B cell (primary cell): ENCODE data around the gene EIF3M. TPM values are rescaled to one million over a fixed set of nuclear protein-coding genes. Genes with fewer than 3 reads are reported as not detected.

Source experiments
- ATAC-seq: fragments of 200-7000 bp; cut with Tn5 transposase; one replicate; pipeline ENCODE4 v1.10.0; 2021; ENCODE audit warnings: low read depth, mild to moderate bottlenecking, moderate number of reproducible peaks, moderate library complexity
- CTCF ChIA-PET: fragments of 350-600 bp; sonication (Branson Sonifier 250); formaldehyde crosslinking; loops from one replicate; lab custom pipeline; 2021; ENCODE audit warnings: antibody characterized with exemption, inconsistent platforms; lab: Charles Lee
- POLR2A ChIA-PET: fragments of 350-600 bp; sonication (Branson Sonifier 250); formaldehyde crosslinking; loops from one replicate; lab custom pipeline; 2021; ENCODE audit warnings: antibody characterized with exemption; lab: Charles Lee
- DNase-seq: peaks from one replicate; pipeline ENCODE4 v3.0.0; 2013
- H2AFZ ChIP-seq: 2 replicates; pipeline ENCODE4 v1.6.1; 2012; ENCODE audit warnings: mild to moderate bottlenecking, low read depth, low read length; ENCODE audit not compliant: insufficient read depth, poor library complexity, severe bottlenecking
- H3K27ac ChIP-seq, 2 donors: 1 replicate in 1 of 2; 2 replicates in 1 of 2; pipeline ENCODE4 v1.5.1; 2012 to 2013; ENCODE audit warnings: low read length in 2 of 2, mild to moderate bottlenecking in 2 of 2, moderate library complexity in 1 of 2
- H3K27me3 ChIP-seq, 4 experiments: fragments of 200-600 bp in 1 of 4; sonication (generic) in 1 of 4; replicated peaks in 1 of 4; 1 replicate in 2 of 4; 2 replicates in 2 of 4; pipeline versions ENCODE4 v1.6.1 to v1.7.0; 2013 to 2016; ENCODE audit warnings: low read length in 3 of 4, mild to moderate bottlenecking in 2 of 4, mixed read lengths in 1 of 4, moderate library complexity in 1 of 4; ENCODE audit not compliant: insufficient read depth in 4 of 4, control insufficient read depth in 3 of 4; ENCODE audit errors: control extremely low read depth in 1 of 4
- H3K36me3 ChIP-seq, 2 experiments: replicated peaks in 1 of 2; 1 replicate in 1 of 2; 2 replicates in 1 of 2; pipeline versions ENCODE4 v1.6.1 to v1.7.1; 2013; ENCODE audit warnings: low read length in 1 of 2; ENCODE audit not compliant: insufficient read depth in 2 of 2, control insufficient read depth in 1 of 2; ENCODE audit errors: control extremely low read depth in 1 of 2, extremely low read depth in 1 of 2
- H3K4me1 ChIP-seq, 2 donors: fragments of 200-600 bp in 1 of 2; sonication (generic) in 1 of 2; 1 replicate in 1 of 2; 2 replicates in 1 of 2; pipeline versions ENCODE4 v1.5.1 to v1.6.1; 2013 to 2017; ENCODE audit warnings: low read length in 2 of 2; ENCODE audit not compliant: control insufficient read depth in 2 of 2, insufficient read depth in 2 of 2
- H3K4me2 ChIP-seq: replicated peaks from 2 replicates; pipeline ENCODE3; 2012; ENCODE audit warnings: mild to moderate bottlenecking, low read depth, low read length; ENCODE audit not compliant: poor library complexity, severe bottlenecking
- H3K4me3 ChIP-seq, 5 experiments: fragments of 200-600 bp in 1 of 5; sonication (generic) in 1 of 5; 1 replicate in 3 of 5; 2 replicates in 2 of 5; pipeline versions ENCODE4 v1.5.1 to v1.7.0; 2011 to 2016; ENCODE audit warnings: low read length in 4 of 5, mild to moderate bottlenecking in 4 of 5, low read depth in 2 of 5, control low read depth in 1 of 5, moderate library complexity in 1 of 5; ENCODE audit not compliant: insufficient read depth in 1 of 5; ENCODE audit errors: control extremely low read depth in 1 of 5, extremely low read depth in 1 of 5
- H3K79me2 ChIP-seq: fragments of 200-600 bp; sonication (generic); one replicate; pipeline ENCODE4 v1.6.0; 2016; ENCODE audit warnings: low read length; ENCODE audit not compliant: control insufficient read depth, insufficient read depth
- H3K9ac ChIP-seq: fragments of 200-600 bp; sonication (generic); 2 replicates; pipeline ENCODE4 v1.6.1; 2017; ENCODE audit warnings: mild to moderate bottlenecking, low read length, moderate library complexity
- H3K9me3 ChIP-seq, 3 donors: one replicate each; pipeline versions ENCODE4 v1.6.1 to v1.7.1; 2013; ENCODE audit warnings: low read length in 2 of 3; ENCODE audit not compliant: control insufficient read depth in 2 of 3, insufficient read depth in 1 of 3; ENCODE audit errors: control extremely low read depth in 1 of 3
- H4K20me1 ChIP-seq: 2 replicates; pipeline ENCODE4 v1.6.0; 2012; ENCODE audit warnings: mild to moderate bottlenecking, low read length; ENCODE audit not compliant: insufficient read depth, control insufficient read depth, poor library complexity, severe bottlenecking
- H3K27ac Mint-ChIP-seq: one replicate; pipeline ENCODE4 v1.8.0; 2021; ENCODE audit warnings: mixed read lengths
- H3K27me3 Mint-ChIP-seq: one replicate; pipeline ENCODE4 v1.8.0; 2021; ENCODE audit warnings: mixed read lengths
- H3K4me1 Mint-ChIP-seq: one replicate; pipeline ENCODE4 v1.8.0; 2021; ENCODE audit warnings: mixed read lengths
- H3K4me3 Mint-ChIP-seq: one replicate; pipeline ENCODE4 v1.8.0; 2021; ENCODE audit warnings: mixed read lengths
- H3K9me3 Mint-ChIP-seq: one replicate; pipeline ENCODE4 v1.8.0; 2022; ENCODE audit warnings: mixed read lengths; ENCODE audit not compliant: insufficient read depth
- CTCF ChIP-seq: fragments of 200-600 bp; IDR thresholded peaks from one replicate; pipeline ENCODE4 v1.8.0; 2022; ENCODE audit warnings: antibody characterized with exemption, mild to moderate bottlenecking
- EZH2 ChIP-seq: IDR thresholded peaks from 2 replicates; pipeline ENCODE4 v1.6.1; 2012; ENCODE audit warnings: borderline replicate concordance, low read depth, mild to moderate bottlenecking, moderate library complexity, low read length; ENCODE audit not compliant: insufficient read depth, poor library complexity, severe bottlenecking
- WGBS: methylation state at CpG from one replicate; pipeline ENCODE4 v1.1.5; 2013; ENCODE audit warnings: missing lambda C conversion rate; ENCODE audit not compliant: insufficient coverage; 5-methylcytosine and 5-hydroxymethylcytosine counted together
- intact Hi-C: fragments of 100-400 bp; cut with micrococcal nuclease; formaldehyde crosslinking; loops from one replicate; pipeline ENCODE4 v1.10.0; 2022
- polyA plus RNA-seq: library from polyadenylated mRNA; depleted of rRNA; stranded (reverse); fragments of >200 nt; gene quantifications from 2 replicates; pipeline ENCODE4 v1.2.3, GENCODE V29; 2012
- total RNA-seq, 2 donors: library from RNA; stranded (reverse); fragments of 120-200 nt in 1 of 2; gene quantifications; 1 replicate in 1 of 2; 2 replicates in 1 of 2; pipeline versions ENCODE4 v1.2.3 to v1.2.4, GENCODE V29; 2013 to 2022

The EIF3M gene
- total and polyA plus RNA-seq, 2 donors (not counting 1 experiment from before 2014, with no cell fraction given): 147 to 174 TPM

GRCh38 chr11:32630844-32631243 lies 47.2 kb downstream of the EIF3M start:
- H2AFZ ChIP-seq: no peak overlapping the region
- POLR2A ChIA-PET: no interaction called here
- no peaks in the 10 kb centered on the region for H3K4me1 Mint-ChIP-seq
- DNase-seq (no peak), ATAC-seq (no peak)
- H3K27me3 Mint-ChIP-seq: peaks cover 4% of the 10 kb centered on the region
- H3K4me3 Mint-ChIP-seq: no peak overlapping the region
- no peaks in the 10 kb centered on the region for H3K27me3 ChIP-seq
- H3K4me3 ChIP-seq: no peak overlapping the region
- H4K20me1 ChIP-seq: no peaks in the 10 kb centered on the region
- H3K9me3 Mint-ChIP-seq: no peaks in the 10 kb centered on the region
- no peak overlapping the region for H3K4me2 ChIP-seq
- no peaks in the 10 kb centered on the region for H3K4me1 ChIP-seq
- no peak overlapping the region for H3K27ac Mint-ChIP-seq
- CTCF ChIA-PET: no interaction called here
- H3K36me3 ChIP-seq: no peaks in the 10 kb centered on the region
- H3K27ac ChIP-seq: no peak overlapping the region
- intact Hi-C loops: no loop called here
- H3K9me3 ChIP-seq: peaks cover 0 to 2% (median 0%) of the 10 kb centered on the region in 3 donors
- H3K79me2 ChIP-seq: no peaks in the 10 kb centered on the region
- no peak overlapping the region for H3K9ac ChIP-seq
- TF ChIP-seq EZH2 (no peak), CTCF (no peak)

GRCh38 chr11:32635819-32636218 lies 52.2 kb downstream of the EIF3M start:
- intact Hi-C loops: no loop called here
- Mint-ChIP-seq H3K27ac (no peak overlapping the region), H3K9me3 (no peaks in the 10 kb centered on the region), H3K4me1 (no peaks in the 10 kb centered on the region), H3K27me3 (peaks cover 15% of the 10 kb centered on the region), H3K4me3 (no peak overlapping the region)
- Histone ChIP-seq H3K9ac (no peak overlapping the region), H3K4me3 (no peak overlapping the region), H3K27me3 (no peaks in the 10 kb centered on the region), H3K9me3 (no peaks in the 10 kb centered on the region), H2AFZ (no peak overlapping the region), H3K4me2 (no peak overlapping the region), H4K20me1 (no peaks in the 10 kb centered on the region), H3K79me2 (no peaks in the 10 kb centered on the region), H3K27ac (no peak overlapping the region), H3K36me3 (no peaks in the 10 kb centered on the region), H3K4me1 (no peaks in the 10 kb centered on the region)
- DNase-seq: no peak
- TF ChIP-seq EZH2: no peak
- no peak for TF ChIP-seq CTCF
- CTCF ChIA-PET: no interaction called here
- ATAC-seq: no peak
- POLR2A ChIA-PET: no interaction called here
- WGBS: no CpG with 5 or more reads among the region's 2 CpGs
